Upper lobe of left lung (tissue), 4 donors: ENCODE results near the gene BOD1L2.

Experiments
- POLR2A ChIP-seq, 4 donors: fragments of 450-650 bp; IDR thresholded peaks; one replicate each; pipeline ENCODE4 v1.5.1; 2016 to 2017; ENCODE audit warnings: antibody characterized with exemption in 4 of 4, mild to moderate bottlenecking in 2 of 4
- POLR2AphosphoS5 ChIP-seq, 2 donors: sonication (generic); formaldehyde crosslinking; IDR thresholded peaks; one replicate each; pipeline ENCODE4 v1.5.1; 2017; ENCODE audit warnings: antibody characterized with exemption in 2 of 2
- TF ChIP-seq, protein P1 (sequence below), 6 experiments: fragments of 450-650 bp in 4 of 6; fragments of 200-600 bp in 2 of 6; sonication (generic) in 2 of 6; IDR thresholded peaks; one replicate each; pipeline ENCODE4 v1.5.1; 2016 to 2019; ENCODE audit warnings: antibody characterized with exemption in 6 of 6

DNA sequence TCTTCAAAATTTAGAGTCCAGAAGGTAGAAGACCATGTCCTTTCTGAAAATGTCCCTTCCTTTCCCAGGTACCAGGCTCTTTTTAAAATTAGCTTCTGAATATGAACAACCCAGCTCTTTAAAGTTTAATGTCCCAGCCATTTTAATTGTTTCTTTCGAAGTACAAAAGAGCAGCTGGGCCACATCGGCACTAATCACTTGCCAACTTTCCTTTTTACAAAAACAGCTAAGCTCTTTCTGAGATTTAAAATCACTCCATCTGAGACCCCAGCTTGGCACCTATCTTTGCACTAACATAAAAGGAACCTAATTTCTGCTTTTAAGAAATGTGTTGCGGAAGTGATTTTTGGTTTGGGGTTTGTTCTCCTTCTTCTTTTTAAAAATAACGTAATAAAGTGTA lies 2.6 kb downstream of the BOD1L2 start:
- TF ChIP-seq POLR2A (IDR thresholded peaks at IDR 0.05) (no peak), POLR2AphosphoS5 (IDR thresholded peaks at IDR 0.05) (no peak)
- TF ChIP-seq, protein P1, sequence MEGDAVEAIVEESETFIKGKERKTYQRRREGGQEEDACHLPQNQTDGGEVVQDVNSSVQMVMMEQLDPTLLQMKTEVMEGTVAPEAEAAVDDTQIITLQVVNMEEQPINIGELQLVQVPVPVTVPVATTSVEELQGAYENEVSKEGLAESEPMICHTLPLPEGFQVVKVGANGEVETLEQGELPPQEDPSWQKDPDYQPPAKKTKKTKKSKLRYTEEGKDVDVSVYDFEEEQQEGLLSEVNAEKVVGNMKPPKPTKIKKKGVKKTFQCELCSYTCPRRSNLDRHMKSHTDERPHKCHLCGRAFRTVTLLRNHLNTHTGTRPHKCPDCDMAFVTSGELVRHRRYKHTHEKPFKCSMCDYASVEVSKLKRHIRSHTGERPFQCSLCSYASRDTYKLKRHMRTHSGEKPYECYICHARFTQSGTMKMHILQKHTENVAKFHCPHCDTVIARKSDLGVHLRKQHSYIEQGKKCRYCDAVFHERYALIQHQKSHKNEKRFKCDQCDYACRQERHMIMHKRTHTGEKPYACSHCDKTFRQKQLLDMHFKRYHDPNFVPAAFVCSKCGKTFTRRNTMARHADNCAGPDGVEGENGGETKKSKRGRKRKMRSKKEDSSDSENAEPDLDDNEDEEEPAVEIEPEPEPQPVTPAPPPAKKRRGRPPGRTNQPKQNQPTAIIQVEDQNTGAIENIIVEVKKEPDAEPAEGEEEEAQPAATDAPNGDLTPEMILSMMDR (IDR thresholded peaks at IDR 0.05), result no peak
